ENCODE results near the gene FADS1. TPM values are rescaled to one million over a fixed set of nuclear protein-coding genes. Genes with fewer than 3 reads are reported as not detected.

The FADS1 gene
- total and polyA plus RNA-seq, 2 of the 13 experiments (the other 11 are each of a cell fraction or from before 2014, with no cell fraction given): 91.8 to 108 TPM

DNA sequence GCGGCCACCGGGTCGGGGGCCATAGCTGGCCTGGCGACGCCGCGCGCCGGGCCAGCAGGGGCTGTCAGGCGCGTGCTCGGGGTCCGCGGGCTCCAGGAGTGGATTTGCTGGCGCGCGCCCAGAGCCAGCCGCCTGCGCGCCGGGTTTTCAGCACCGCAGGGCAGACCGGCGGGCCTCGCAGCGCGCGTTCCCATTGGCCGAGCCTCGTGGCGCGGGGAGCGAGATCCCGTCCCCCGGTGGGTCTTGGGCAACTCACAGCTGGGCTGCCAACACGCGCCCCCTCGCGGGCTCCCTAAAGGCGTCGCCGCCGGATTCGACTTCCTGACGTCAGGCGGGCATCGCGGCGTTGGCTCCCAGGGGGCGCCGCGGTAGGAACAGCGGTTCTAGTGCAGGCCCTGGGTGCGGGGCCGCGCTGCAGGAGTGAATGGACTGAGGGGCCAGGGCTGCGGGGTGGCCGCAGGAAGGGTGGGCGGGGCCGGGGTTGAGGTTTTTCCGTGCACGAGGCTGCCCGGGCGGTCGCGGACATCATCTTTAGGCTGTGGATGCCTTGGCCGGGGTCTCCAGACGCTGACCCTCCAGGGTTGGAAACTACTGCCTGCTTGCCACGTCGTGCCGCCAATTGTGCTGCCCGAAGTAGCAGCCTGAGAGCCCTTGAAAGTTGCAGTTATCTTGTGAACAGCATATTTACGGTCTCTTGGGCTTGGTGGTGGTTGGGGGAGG is at the start of gene FADS1 (continued):
- TF ChIP-seq, protein P1, sequence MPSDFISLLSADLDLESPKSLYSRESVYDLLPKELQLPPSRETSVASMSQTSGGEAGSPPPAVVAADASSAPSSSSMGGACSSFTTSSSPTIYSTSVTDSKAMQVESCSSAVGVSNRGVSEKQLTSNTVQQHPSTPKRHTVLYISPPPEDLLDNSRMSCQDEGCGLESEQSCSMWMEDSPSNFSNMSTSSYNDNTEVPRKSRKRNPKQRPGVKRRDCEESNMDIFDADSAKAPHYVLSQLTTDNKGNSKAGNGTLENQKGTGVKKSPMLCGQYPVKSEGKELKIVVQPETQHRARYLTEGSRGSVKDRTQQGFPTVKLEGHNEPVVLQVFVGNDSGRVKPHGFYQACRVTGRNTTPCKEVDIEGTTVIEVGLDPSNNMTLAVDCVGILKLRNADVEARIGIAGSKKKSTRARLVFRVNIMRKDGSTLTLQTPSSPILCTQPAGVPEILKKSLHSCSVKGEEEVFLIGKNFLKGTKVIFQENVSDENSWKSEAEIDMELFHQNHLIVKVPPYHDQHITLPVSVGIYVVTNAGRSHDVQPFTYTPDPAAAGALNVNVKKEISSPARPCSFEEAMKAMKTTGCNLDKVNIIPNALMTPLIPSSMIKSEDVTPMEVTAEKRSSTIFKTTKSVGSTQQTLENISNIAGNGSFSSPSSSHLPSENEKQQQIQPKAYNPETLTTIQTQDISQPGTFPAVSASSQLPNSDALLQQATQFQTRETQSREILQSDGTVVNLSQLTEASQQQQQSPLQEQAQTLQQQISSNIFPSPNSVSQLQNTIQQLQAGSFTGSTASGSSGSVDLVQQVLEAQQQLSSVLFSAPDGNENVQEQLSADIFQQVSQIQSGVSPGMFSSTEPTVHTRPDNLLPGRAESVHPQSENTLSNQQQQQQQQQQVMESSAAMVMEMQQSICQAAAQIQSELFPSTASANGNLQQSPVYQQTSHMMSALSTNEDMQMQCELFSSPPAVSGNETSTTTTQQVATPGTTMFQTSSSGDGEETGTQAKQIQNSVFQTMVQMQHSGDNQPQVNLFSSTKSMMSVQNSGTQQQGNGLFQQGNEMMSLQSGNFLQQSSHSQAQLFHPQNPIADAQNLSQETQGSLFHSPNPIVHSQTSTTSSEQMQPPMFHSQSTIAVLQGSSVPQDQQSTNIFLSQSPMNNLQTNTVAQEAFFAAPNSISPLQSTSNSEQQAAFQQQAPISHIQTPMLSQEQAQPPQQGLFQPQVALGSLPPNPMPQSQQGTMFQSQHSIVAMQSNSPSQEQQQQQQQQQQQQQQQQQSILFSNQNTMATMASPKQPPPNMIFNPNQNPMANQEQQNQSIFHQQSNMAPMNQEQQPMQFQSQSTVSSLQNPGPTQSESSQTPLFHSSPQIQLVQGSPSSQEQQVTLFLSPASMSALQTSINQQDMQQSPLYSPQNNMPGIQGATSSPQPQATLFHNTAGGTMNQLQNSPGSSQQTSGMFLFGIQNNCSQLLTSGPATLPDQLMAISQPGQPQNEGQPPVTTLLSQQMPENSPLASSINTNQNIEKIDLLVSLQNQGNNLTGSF (CRISPR knock-in tag; IDR thresholded peaks at IDR 0.05): no peak
- TF ChIP-seq, protein P2, sequence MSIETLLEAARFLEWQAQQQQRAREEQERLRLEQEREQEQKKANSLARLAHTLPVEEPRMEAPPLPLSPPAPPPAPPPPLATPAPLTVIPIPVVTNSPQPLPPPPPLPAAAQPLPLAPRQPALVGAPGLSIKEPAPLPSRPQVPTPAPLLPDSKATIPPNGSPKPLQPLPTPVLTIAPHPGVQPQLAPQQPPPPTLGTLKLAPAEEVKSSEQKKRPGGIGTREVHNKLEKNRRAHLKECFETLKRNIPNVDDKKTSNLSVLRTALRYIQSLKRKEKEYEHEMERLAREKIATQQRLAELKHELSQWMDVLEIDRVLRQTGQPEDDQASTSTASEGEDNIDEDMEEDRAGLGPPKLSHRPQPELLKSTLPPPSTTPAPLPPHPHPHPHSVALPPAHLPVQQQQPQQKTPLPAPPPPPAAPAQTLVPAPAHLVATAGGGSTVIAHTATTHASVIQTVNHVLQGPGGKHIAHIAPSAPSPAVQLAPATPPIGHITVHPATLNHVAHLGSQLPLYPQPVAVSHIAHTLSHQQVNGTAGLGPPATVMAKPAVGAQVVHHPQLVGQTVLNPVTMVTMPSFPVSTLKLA (IDR thresholded peaks at IDR 0.05): peak; percentile 66
- TF ChIP-seq, protein P3, sequence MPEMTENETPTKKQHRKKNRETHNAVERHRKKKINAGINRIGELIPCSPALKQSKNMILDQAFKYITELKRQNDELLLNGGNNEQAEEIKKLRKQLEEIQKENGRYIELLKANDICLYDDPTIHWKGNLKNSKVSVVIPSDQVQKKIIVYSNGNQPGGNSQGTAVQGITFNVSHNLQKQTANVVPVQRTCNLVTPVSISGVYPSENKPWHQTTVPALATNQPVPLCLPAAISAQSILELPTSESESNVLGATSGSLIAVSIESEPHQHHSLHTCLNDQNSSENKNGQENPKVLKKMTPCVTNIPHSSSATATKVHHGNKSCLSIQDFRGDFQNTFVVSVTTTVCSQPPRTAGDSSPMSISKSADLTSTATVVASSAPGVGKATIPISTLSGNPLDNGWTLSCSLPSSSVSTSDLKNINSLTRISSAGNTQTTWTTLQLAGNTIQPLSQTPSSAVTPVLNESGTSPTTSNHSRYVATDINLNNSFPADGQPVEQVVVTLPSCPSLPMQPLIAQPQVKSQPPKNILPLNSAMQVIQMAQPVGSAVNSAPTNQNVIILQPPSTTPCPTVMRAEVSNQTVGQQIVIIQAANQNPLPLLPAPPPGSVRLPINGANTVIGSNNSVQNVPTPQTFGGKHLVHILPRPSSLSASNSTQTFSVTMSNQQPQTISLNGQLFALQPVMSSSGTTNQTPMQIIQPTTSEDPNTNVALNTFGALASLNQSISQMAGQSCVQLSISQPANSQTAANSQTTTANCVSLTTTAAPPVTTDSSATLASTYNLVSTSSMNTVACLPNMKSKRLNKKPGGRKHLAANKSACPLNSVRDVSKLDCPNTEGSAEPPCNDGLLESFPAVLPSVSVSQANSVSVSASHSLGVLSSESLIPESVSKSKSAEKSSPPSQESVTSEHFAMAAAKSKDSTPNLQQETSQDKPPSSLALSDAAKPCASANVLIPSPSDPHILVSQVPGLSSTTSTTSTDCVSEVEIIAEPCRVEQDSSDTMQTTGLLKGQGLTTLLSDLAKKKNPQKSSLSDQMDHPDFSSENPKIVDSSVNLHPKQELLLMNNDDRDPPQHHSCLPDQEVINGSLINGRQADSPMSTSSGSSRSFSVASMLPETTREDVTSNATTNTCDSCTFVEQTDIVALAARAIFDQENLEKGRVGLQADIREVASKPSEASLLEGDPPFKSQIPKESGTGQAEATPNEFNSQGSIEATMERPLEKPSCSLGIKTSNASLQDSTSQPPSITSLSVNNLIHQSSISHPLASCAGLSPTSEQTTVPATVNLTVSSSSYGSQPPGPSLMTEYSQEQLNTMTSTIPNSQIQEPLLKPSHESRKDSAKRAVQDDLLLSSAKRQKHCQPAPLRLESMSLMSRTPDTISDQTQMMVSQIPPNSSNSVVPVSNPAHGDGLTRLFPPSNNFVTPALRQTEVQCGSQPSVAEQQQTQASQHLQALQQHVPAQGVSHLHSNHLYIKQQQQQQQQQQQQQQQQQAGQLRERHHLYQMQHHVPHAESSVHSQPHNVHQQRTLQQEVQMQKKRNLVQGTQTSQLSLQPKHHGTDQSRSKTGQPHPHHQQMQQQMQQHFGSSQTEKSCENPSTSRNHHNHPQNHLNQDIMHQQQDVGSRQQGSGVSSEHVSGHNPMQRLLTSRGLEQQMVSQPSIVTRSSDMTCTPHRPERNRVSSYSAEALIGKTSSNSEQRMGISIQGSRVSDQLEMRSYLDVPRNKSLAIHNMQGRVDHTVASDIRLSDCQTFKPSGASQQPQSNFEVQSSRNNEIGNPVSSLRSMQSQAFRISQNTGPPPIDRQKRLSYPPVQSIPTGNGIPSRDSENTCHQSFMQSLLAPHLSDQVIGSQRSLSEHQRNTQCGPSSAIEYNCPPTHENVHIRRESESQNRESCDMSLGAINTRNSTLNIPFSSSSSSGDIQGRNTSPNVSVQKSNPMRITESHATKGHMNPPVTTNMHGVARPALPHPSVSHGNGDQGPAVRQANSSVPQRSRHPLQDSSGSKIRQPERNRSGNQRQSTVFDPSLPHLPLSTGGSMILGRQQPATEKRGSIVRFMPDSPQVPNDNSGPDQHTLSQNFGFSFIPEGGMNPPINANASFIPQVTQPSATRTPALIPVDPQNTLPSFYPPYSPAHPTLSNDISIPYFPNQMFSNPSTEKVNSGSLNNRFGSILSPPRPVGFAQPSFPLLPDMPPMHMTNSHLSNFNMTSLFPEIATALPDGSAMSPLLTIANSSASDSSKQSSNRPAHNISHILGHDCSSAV (CRISPR knock-in tag; IDR thresholded peaks at IDR 0.05; ENCODE audit: borderline replicate concordance): no peak
- no peak for TF ChIP-seq MAF1 (CRISPR knock-in tag; IDR thresholded peaks at IDR 0.05; ENCODE audit: borderline replicate concordance)
- TF ChIP-seq SRSF1 (optimal IDR thresholded peaks at IDR 0.05; ENCODE audit: low read depth, low read length): peak; percentile 69
- peak; percentile 94 for TF ChIP-seq EED (CRISPR knock-in tag; IDR thresholded peaks at IDR 0.05)
- peak; percentile 97 for TF ChIP-seq XRCC5 (optimal IDR thresholded peaks at IDR 0.05; ENCODE audit: low read length)
- TF ChIP-seq, protein P4, sequence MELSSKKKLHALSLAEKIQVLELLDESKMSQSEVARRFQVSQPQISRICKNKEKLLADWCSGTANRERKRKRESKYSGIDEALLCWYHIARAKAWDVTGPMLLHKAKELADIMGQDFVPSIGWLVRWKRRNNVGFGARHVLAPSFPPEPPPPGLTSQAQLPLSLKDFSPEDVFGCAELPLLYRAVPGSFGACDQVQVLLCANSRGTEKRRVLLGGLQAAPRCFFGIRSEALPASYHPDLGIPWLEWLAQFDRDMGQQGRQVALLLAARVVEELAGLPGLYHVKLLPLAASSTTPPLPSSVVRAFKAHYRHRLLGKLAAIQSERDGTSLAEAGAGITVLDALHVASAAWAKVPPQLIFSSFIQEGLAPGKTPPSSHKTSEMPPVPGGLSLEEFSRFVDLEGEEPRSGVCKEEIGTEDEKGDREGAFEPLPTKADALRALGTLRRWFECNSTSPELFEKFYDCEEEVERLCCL (CRISPR knock-in tag; IDR thresholded peaks at IDR 0.05; ENCODE audit: borderline replicate concordance): no peak
- TF ChIP-seq ZSCAN9 (CRISPR knock-in tag; IDR thresholded peaks at IDR 0.05; ENCODE audit: borderline replicate concordance): no peak; the same call in 1 of the 2 replicates

All from HepG2 (cell line).